ENCODE results near the gene DTX2. TPM values are rescaled to one million over a fixed set of nuclear protein-coding genes. Genes with fewer than 3 reads are reported as not detected.
"Not testable (repeated sequence)": the region's sequence is repeated elsewhere in the genome, so short reads cannot be mapped to it uniquely, and the experiment has no call there.

Gene DTX2
- total RNA-seq, 2 experiments from 2014 or later = 17.4 to 22.4 TPM

DNA sequence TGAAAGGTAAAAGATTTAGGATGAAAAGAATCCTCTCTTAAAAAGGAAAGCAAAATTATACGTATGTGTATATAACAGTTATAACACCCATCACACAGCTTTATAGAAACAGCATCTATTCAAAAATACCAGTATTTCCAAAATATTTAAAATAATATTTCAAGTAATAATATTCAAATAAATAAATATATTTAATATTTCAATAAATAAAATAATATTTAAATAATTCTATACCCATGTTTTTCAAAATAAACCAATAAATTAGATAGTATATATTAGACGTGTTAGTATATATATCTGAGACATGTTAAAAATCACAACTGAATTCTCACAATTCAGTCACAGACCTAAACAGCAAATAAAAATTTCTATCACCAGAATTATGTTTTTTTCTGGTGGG, 70.1 kb downstream of the DTX2 start:
- H3K9me3 Mint-ChIP-seq (ENCODE audit: low read depth); POLR2A ChIA-PET; H3K4me3 Mint-ChIP-seq; intact Hi-C loops (cut with DNase I, micrococcal nuclease); H3K27me3 Mint-ChIP-seq; H3K4me1 Mint-ChIP-seq; ATAC-seq; H3K36me3 Mint-ChIP-seq (ENCODE audit: low read depth); CTCF ChIA-PET; H3K27ac Mint-ChIP-seq; DNase-seq: not testable (repeated sequence)

DNA sequence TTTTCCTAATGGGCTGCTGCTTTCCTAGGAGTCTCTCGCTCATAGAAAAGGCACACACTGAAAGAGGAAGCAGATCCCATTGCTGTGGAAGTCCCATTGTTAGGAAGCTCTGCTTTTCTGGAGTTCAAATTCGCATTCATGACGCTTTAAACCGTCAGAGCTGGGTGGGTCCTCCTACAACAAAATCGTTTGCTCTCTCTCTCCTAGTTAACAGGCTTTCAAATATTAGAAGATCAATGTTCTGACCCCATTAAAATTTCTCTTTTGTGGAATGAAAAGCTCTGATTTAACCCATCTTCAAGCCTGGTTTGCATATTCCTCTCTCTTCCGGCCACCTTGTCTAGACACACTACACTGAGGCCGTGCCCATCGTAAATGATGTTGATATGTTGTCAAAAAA, 81.7 kb downstream of the DTX2 start, which contains the start of gene SPDYE16:
Gene SPDYE16, minus strand, starts transcription at position 101 of the 400 bp plus-strand sequence. CDS start 1,838 bp downstream, outside the sequence.
- DNase-seq; H3K27ac Mint-ChIP-seq; CTCF ChIA-PET; H3K4me3 Mint-ChIP-seq; ATAC-seq; H3K4me1 Mint-ChIP-seq; H3K36me3 Mint-ChIP-seq (ENCODE audit: low read depth); POLR2A ChIA-PET; H3K27me3 Mint-ChIP-seq; intact Hi-C loops (cut with DNase I, micrococcal nuclease); H3K9me3 Mint-ChIP-seq (ENCODE audit: low read depth): not testable (repeated sequence)

DNA sequence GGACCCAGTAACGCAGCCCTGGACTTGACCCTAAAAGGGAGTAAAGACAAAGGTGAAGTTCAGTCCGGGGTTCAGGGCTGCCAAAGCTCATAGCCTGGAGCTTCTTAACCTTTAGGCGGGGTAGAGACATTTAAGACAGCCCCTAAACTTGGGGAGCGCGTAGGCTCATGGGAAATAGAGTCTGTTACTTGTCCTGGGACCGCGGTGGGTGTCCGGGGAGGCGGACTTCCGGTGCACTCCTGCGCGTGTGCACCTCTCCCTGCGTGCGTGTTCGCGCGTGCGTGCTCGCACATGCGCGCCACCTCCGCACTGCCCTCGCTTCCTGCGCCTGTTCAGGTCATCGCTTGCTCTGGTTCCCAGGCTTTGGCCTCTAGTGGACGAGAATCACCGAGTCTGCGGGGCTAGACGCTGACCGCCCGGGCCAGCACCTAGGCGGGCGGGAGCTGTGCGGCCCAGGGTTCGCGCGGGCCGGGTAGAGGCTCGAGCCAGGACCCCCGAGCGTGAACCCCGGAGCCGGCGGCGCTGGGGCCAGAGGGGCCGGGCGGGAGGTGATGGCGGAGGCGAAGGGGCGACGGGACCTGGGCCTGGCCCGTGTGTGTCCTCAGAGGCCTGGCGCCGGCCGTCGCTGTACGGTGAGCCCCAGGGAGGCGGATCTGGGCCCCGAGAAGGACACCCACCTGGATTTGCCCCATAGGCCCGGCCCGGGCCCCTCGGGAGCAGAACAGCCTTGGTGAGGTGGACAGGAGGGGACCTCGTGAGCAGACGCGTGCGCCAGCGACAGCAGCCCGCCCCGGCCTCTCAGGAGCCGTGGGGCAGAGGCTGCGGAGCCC, 87.7 kb downstream of the DTX2 start:
- H3K27ac Mint-ChIP-seq = peak overlapping the region; percentile 91
- peak overlapping the region; percentile 93 for H3K4me3 Mint-ChIP-seq
- POLR2A ChIA-PET; H3K9me3 Mint-ChIP-seq (ENCODE audit: low read depth); H3K27me3 Mint-ChIP-seq; CTCF ChIA-PET: not testable (repeated sequence)
- DNase-seq (peak; percentile 92), ATAC-seq (peak; percentile 99)
- H3K4me1 Mint-ChIP-seq = peaks cover 16% of the 10 kb centered on the region
- peaks cover 17% of the 10 kb centered on the region for H3K36me3 Mint-ChIP-seq (ENCODE audit: low read depth)
- intact Hi-C loops (cut with DNase I, micrococcal nuclease) = loop anchor here in 1 of 2 experiments (5.0 kb wide), 1 partner anchor 382 kb away; no protein-coding TSS in a partner anchor

GRCh38 chr7:76549855-76550248, 88.3 kb downstream of the DTX2 start:
- intact Hi-C loops (cut with DNase I, micrococcal nuclease) = loop anchor here in 1 of 2 experiments (5.0 kb wide), 1 partner anchor 383 kb away; no protein-coding TSS in a partner anchor
- H3K9me3 Mint-ChIP-seq (ENCODE audit: low read depth); DNase-seq; ATAC-seq; H3K27me3 Mint-ChIP-seq; POLR2A ChIA-PET; CTCF ChIA-PET: not testable (repeated sequence)
- Mint-ChIP-seq H3K36me3 (ENCODE audit: low read depth) (peaks cover 19% of the 10 kb centered on the region), H3K4me3 (peak overlapping the region; percentile 93), H3K27ac (peak overlapping the region; percentile 82), H3K4me1 (peaks cover 19% of the 10 kb centered on the region)

GRCh38 chr7:76551992-76552391, 90.5 kb downstream of the DTX2 start:
- CTCF ChIA-PET; intact Hi-C loops (cut with DNase I, micrococcal nuclease); ATAC-seq; H3K27ac Mint-ChIP-seq; DNase-seq; H3K4me3 Mint-ChIP-seq; H3K9me3 Mint-ChIP-seq (ENCODE audit: low read depth); POLR2A ChIA-PET; H3K27me3 Mint-ChIP-seq: not testable (repeated sequence)
- H3K36me3 Mint-ChIP-seq (ENCODE audit: low read depth) = peaks cover 27% of the 10 kb centered on the region
- peaks cover 25% of the 10 kb centered on the region for H3K4me1 Mint-ChIP-seq

Other genes with a start within 250 kb of the DTX2 start
- 100 to 1,000 TPM in 1 of 2 experiments, 10 to 100 TPM in 1; 71.1 to 127 TPM for gene HSPB1, start 159.0 kb upstream of the DTX2 start, total RNA-seq
- 100 to 1,000 TPM; 140 to 144 TPM for gene YWHAG, start 102.7 kb upstream of the DTX2 start, total RNA-seq
- gene SSC4D, start 52.0 kb upstream of the DTX2 start, total RNA-seq = under 1 TPM; 0.79 to 0.91 TPM
- gene ZP3, start 36.8 kb upstream of the DTX2 start, total RNA-seq = 1 to 10 TPM; 7.0 to 7.9 TPM
- 1 to 10 TPM in 1 of 2 experiments, under 1 TPM in 1; 0.46 to 1.1 TPM for gene UPK3B, start 48.8 kb downstream of the DTX2 start, total RNA-seq
- gene SPDYE16, start 81.6 kb downstream of the DTX2 start, total RNA-seq = under 1 TPM in 1 of 2 experiments, not detected in 1; 0.18 TPM
- gene POMZP3, start 165.6 kb downstream of the DTX2 start, total RNA-seq = 1 to 10 TPM; 9.0 to 9.9 TPM

All from activated CD4-positive, alpha-beta T cell treated with anti-CD3 and anti-CD28 coated beads for 36 hours (primary cell).